ENCODE measurements around the gene HMCN1. TPM values are rescaled to one million over a fixed set of nuclear protein-coding genes. Genes with fewer than 3 reads are reported as not detected.
"Not testable (repeated sequence)": the region's sequence is repeated elsewhere in the genome, so short reads cannot be mapped to it uniquely, and the experiment has no call there.

HMCN1 gene
- total RNA-seq, 1 donor from 2014 or later, result 13.3 TPM

DNA sequence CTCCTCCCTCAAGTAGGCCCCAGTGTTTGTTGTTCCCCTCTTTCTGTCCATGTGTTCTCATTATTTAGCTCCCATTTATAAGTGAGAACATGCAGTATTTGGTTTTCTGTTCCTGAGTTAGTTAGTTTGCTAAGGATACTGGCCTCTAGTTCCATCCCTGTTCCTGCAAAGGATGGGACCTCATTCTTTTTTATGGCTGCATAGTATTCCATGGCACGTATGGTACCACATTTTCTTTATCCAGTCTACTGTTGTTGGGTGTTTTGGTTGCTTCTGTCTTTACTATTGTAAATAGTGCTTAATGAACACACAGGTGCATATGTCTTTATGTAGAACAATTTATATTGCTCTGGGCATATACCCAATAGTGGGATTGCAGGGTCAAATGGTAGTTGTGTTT is 408.0 kb downstream of the HMCN1 start:
- no peak for DNase-seq (ENCODE audit: low read depth in 2 of 2)

DNA sequence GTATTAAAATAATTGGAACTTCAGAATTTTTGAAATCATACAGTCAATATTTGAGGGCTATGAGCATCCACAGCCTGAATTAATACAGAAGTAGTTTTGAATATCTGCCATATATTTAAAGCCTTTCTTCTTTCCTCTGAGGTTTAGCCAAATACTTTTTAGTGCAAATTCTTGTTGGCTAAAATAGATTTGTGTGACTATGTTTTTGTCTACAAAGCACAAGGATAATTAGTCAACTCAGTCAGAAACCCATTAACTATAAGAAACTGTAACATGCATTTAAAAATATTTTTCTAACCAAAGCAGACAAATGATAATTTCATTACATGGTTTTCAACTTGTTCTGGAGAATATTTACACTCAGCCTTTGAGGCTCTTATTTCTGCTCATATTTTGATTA is 408.7 kb downstream of the HMCN1 start:
- no peak for DNase-seq (ENCODE audit: low read depth in 2 of 2)

DNA sequence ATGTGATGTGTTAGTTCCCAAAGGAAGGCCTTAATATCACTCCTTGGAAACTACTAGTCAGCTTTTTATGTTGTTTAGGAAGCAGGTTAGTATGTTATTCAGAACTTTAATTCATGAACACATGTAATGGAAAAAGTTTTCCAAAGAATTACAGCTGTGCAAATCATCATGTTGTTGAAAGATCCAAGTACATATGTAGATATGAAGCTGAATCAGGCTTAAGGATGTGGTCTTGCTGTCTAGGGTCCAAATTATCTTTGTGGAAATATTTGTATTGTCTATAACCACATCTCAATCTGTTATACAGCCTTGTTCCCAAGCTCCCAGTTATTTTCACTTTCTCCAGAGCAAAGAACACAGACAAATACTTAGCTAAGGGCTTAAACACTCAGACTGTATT is 409.3 kb downstream of the HMCN1 start:
- DNase-seq (ENCODE audit: low read depth in 2 of 2), result peak in 1 of 2 donors; percentile 3

DNA sequence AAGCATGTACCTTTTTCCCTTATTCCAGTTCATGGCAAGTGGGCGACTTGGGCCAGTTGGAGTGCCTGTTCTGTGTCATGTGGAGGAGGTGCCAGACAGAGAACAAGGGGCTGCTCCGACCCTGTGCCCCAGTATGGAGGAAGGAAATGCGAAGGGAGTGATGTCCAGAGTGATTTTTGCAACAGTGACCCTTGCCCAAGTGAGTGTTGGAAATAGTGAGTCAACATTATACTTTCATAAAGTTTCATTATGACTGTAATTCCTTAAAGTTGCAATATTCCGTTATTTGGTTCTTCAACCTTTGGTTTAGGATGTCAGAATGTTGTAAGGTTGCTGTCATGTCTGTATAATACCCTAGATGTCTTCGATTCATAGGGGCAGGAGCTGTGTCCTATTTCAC is 410.3 kb downstream of the HMCN1 start:
- no peak for DNase-seq (ENCODE audit: low read depth in 2 of 2)

DNA sequence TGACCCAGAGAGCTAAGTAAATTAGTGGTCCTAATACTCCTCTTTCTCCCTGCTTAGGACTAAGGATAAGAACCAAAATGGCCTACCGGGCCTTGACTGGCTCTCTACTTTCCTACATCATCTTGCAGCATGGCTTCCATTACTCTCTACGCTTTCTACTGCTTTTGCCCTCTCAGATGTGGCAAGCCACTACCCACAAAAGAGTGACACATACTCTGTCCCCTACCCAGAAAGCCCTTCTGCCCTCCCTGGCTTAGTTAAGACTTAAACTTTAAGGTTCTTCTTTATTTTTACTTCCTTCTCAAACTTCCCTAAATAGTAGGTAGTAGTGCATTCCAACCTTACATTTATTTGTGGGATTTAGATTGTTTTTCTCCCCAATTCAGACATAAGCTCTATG is 412.8 kb downstream of the HMCN1 start:
- no peak for DNase-seq (ENCODE audit: low read depth in 2 of 2)

DNA sequence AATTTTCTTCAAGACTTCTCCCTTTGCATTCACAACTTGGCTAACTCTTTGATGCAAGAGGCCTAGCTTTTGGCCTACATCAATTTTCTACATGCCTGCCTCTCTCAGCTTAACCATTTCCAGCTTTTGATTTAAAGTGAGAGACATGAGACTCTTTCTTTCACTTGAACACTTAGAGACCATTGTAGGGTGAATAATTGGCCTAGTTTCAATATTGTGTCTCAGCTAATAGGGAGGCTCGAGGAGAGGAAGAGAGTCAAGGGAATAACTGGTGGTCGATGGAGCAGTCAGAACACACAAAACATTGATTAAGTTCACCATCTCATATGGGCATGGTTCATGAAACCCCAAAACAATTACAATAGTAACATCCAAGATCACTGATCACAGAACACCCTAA is 415.4 kb downstream of the HMCN1 start:
- DNase-seq (ENCODE audit: low read depth in 2 of 2), result no peak

DNA sequence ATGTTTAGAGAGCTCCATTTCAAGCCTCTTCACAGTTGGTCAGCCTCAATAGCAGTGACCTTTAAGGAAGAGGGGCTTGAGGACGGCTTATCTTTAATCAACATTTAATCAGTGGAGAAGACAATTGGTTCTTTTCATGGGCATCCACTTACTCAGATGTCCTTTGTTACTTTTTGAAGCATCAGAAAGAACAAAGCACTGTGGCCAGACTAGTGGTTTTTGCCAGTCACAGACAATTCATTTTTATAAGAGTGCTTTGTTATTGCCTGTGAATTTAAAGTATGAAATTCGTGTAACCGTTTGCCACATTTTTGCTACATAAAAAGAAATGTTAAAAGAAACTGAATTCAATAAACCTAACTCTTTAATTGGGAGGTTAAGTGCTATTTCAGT is 418.0 kb downstream of the HMCN1 start:
- DNase-seq (ENCODE audit: low read depth in 2 of 2), result no peak

DNA sequence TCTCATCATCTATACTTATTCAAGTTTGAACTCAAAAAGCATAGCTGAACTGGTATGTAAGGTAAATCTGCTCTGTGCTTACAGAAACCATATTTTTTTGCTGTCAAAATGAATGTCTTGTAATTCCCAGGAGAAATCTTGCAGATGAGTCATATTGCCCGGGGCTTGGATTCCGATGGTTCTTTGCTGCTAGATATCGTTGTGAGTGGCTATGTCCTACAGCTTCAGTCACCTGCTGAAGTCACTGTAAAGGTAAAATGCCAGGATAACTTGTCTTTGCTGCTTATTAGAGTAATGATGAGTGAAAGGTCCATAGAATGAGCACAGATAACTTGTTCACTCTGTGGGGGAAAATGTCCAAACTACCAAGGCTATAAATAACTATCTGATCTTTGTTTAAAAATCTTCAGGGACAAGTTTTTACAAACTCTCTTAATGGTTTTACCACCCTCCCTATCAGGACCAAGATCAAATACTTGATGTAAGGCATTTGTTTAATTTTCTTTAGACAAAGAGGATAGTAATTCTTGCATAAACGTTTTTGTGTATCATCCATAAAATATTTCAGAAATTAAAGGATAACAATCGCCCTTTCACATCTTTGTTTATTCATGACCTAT is 418.5 kb downstream of the HMCN1 start:
- DNase-seq (ENCODE audit: low read depth in 2 of 2), result no peak

DNA sequence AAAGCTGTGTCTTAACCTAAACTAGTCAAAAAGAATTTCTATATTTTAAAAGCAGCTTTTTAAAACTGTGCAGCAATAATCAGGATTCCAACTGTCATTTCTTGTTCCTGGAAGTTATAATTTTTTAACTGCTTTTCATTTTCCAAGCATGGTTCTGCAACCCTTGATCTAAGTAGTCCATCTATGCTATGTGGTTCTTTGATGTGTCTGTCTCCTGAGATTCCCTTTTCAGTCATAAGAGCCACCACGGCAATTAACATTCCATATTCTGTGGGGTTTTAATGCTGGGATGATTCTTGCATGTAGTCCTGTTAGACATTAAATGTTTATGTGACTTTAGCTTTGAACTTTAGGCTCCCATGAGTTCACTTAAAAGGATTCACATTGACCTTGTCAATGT is 420.5 kb downstream of the HMCN1 start:
- DNase-seq (ENCODE audit: low read depth in 2 of 2), result no peak

DNA sequence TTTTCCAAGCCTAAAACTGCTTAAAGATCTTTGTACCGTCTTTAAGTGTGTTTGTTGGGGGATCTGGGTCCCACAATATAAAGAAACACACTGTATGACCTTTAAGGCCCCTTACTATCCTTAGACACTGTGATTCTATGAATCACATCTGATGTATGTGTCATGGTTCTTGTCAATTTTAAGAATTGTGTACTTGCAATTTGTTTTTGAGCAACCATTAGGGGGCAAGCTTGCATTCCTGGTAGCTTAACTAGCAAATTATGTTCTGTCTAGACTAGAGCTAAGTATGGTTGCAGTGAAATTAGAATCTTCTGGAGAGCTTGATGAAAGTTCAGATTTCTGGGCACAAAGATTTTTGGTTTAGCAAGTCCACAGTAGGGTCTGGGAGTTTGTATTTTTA is 421.4 kb downstream of the HMCN1 start:
- peak; percentile 48 to 69 for DNase-seq (ENCODE audit: low read depth in 2 of 2)

DNA sequence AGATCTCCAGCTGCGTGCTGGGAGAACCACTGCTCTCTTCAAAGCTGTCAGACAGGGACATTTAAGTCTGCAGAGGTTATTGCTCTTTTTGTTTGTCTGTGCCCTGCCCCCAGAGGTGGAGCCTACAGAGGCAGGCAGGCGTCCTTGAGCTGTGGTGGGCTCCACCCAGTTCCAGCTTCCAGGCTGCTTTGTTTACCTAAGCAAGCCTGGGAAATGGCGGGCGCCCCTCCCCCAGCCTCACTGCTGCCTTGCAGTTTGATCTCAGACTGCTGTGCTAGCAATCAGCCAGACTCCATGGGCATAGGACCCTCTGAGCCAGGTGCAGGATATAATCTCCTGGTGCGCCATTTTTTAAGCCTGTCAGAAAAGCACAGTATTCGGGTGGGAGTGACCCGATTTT is 428.7 kb downstream of the HMCN1 start:
- DNase-seq (ENCODE audit: low read depth in 2 of 2), result not testable (repeated sequence)

DNA sequence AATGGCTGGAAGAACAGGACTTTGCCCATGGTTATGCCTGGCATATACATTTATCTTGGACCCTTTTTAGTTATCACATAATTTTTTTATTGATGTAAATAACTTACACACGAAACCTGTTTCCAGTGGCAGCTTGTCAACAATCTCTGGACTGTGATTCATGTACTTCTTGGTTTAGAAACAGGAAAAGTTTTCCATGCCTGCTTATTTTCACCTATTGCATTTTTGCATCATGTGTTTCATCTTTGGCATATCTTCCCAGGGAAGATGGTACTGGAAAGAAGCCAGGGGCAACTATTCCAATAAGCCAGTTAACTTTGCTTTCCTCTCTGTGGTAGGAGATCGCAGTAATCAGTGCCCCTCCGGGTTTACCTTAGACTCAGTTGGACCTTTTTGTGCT is 430.6 kb downstream of the HMCN1 start:
- DNase-seq (ENCODE audit: low read depth in 2 of 2), result no peak

DNA sequence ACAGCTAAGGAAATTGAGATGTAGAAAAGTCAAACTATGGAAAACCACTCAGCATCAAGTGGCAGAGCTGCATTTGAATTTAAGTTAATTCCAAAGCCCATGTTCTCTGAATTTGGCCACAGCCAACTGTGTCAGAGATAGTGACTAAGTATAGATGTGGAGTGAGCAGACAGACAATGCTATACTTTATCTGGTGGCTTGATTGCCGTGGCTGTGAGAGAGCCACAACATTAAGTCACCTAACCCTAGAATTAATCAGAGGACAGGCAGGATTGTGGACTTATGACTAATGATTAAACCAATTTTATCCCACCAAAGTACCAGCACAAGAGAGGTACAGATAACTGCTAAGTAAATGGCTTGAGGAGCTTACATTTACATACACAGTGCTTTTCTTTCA is 431.1 kb downstream of the HMCN1 start:
- DNase-seq (ENCODE audit: low read depth in 2 of 2), result no peak

DNA sequence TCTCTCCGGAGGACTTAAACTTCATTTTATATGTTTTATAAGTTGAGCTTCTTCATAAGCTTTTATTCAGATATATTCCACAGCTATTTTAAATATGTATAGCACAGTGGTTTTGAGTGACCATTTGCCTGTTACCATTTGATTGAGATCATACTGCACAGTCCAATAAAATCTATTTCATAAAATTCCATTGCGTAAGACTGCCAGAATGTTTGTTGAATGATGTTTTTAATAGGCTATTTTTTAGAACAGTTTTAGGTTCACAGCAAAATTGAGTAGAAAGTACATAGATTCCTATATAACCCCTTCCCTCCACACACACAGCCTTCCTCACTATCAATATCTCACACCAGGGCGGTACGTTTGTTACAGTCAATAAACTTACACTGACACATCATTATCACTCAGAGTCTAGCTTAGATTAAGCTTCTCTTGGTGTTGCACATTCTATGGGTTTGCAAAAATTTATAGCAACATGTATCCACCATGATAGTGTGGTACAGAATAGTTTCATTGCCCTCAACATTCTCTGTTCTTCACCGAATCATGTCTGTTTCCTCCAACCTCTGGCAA is 433.0 kb downstream of the HMCN1 start:
- no peak for DNase-seq (ENCODE audit: low read depth in 2 of 2)

DNA sequence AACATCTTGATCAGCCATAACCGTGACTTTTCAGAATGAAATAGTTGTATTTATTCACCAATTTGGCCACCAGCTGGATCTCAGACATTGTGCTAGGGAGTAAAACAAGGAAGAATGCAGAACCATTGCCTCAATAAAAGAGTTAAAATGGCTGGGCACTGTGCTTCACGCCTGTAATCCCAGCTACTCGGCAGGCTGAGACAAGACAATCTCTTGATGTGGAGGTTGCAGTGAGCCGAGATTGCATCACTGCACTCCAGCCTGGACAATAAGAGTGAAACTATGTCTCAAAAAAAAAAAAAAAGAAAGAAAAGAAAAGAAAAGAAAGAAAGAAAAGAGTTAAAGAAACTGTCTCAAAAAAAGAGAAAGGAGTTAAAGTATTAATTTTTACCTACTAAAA is 441.4 kb downstream of the HMCN1 start:
- DNase-seq (ENCODE audit: low read depth in 2 of 2), result no peak

DNA sequence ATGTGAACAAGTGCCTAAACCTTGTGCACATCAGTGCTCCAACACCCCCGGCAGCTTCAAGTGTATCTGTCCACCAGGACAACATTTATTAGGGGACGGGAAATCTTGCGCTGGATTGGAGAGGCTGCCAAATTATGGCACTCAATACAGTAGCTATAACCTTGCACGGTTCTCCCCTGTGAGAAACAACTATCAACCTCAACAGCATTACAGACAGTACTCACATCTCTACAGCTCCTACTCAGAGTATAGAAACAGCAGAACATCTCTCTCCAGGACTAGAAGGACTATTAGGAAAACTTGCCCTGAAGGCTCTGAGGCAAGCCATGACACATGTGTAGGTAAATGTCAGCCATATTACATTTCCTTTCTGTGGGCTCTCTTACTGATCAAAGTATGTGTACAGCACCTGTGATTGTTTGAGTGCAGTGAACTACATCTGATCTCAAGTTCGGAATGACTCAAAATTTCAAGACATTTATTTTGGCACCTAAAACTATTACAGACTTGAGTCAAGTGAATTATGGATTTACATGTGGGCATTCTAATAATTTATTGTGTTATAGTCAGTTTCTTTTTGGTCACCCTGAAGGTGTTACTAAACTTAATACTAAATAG is 444.3 kb downstream of the HMCN1 start:
- DNase-seq (ENCODE audit: low read depth in 2 of 2), result no peak

DNA sequence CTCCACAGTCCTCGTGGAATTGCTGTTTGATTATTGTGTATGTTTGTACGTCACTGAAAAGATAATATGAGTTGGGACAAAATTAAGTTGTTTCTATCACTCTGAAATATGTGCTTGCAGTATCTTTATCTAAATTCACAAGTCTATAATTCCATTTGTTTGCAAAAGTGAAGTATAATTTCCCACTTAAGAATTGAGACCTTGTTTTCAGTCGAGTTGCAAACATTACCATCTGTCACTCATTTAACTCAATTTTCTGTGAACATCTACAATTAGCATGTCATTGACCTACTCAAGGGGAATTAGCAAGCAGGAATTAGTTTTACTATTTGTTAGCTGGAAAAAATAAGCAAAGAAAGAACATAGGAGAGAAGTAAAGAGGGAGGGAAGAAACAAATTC is 445.0 kb downstream of the HMCN1 start:
- DNase-seq (ENCODE audit: low read depth in 2 of 2), result no peak

DNA sequence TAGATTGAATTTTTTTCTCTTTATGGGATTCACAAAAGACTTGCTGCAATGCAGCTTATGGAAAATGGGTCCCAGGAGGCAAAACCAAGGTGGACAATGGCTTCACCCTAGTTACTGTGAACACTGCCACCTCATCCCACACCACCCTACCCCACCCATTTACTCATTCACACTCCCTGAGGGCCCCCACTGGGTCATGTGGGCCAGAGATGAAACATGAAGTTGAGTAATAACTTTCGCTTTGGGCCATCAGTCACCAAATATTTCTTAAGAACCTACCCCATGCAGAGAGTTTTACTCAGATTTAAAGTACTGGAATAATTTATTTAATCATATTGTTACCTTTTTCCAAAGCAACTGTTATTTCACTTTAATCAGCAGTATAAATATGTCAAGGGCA is 449.0 kb downstream of the HMCN1 start:
- no peak for DNase-seq (ENCODE audit: low read depth in 2 of 2)

DNA sequence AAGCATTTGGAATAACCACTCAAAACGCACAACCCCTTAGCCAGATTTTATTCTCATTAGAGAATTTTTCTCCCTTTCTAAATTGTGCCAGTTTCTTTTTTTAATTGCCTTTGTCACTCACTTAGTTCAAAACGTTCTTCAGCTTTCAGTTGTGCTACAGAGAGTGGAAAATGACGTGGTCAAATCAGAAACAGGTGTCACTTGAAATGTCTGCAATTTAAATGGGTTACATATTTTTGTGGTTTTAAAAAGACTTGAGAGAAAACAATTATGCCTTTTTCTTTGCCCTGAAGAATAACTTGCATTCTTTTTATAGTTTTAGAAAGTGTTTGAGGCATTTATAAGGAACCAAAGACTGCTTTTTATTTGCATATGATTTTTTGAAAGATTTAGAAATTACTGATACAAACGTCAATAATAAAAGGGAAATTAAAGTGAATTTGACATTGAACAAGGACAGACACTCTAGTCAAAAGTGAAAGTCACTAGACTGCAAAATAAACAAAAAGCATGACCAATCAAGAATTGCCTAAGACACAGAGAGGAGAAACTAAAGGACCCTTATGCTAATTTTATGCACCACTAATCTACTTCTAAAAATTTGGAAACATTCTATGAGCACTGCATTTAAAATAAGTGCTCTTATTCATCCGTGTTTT is 449.9 kb downstream of the HMCN1 start:
- no peak for DNase-seq (ENCODE audit: low read depth in 2 of 2)

DNA sequence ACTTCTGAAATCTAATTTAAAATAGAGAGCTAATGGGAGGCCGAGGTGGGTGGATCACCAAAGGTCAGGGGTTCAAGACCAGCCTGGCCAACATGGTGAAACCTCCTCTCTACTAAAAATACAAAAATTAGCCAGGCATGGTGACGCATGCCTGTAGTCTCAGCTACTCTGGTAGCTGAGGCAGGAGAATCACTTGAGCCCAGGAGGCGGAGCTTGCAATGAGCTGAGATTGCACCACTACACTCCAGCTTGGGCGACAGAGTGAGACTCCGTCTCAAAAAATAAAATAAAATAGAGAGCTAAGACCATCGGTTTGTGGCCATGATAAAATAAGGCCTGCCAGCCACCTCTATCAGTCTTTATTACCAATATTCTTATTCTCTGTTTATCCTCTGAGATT is 452.1 kb downstream of the HMCN1 start:
- DNase-seq (ENCODE audit: low read depth in 2 of 2), result not testable (repeated sequence)

DNA sequence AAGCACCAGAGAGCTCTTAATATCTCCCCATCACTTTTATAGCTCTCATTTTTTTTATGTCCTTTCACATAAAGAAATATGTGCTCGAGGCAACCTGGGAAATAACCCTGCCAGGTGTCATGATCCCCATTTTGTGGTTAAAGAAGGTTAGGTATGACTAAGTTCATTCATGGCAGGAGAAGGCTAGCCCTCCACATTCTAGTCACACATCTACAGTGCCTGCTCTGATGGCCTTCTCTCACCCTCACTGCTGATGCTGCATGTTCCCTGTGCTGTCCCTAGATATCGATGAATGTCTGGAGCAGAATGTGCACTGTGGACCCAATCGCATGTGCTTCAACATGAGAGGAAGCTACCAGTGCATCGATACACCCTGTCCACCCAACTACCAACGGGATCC is 453.4 kb downstream of the HMCN1 start:
- DNase-seq (ENCODE audit: low read depth in 2 of 2), result no peak

DNA sequence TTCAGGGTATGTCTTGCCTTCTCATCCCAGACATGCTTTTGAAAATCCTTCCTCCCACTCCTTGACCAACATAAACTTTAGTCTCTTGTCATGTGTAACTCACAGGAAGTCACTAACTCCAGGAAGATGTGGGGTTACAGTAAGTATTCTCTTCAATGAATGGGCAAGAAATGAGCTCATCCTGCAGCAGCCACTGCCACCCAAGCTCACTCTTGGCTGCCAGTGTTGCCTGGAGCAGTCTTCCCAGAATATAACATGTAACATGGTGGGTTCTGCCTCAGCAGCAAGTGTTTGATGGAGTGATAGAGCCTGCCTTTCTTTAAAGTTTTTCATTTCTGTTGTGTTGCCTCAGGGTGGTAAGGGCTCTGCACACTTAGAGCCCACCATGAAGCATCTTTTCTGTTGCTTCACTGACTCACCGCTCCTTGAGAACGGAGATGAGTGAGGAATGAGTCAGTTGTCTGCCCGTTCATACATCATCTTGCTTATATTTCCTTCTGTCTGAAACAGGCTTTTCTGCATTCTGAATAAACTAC is 453.9 kb downstream of the HMCN1 start:
- DNase-seq (ENCODE audit: low read depth in 2 of 2), result peak in 1 of 2 donors; percentile 90

DNA sequence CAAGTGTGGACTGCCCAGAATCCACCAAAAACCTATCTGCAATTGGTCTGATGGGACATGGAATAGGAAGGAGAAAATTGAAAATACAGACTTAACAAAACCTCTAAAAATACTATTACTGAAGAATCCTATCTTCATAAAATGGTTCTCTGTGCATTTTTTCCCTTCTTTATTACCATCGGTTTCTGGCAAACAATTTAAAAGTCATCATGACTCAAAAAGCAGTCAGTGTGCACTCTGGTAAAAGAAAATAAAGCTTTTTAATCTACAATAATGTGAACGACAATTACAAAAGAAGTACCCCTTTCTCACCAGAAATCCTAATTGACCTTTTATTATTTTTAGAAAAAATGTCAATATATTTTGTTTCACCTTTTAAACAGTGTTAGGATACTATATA is 454.5 kb downstream of the HMCN1 start:
- peak in 1 of 2 donors; percentile 10 for DNase-seq (ENCODE audit: low read depth in 2 of 2)
